Stimulated activated CD8-positive, alpha-beta memory T cell treated with anti-CD3 and anti-CD28 coated beads, Interleukin-12 subunit alpha, Interleukin-12 subunit beta, amount 100 ng/mL, for 1 hour (primary cell): Measurements from ENCODE around the gene TEDC2.

Source experiments
- DNase-seq: peaks from one replicate; pipeline ENCODE4 v3.0.0-alpha.2; 2020; ENCODE audit warnings: low read depth

The TEDC2 gene

GRCh38 chr16:2496223-2497115 is 36.6 kb downstream of the TEDC2 start:
- no peak for DNase-seq

GRCh38 chr16:2497116-2497630 is 37.3 kb downstream of the TEDC2 start:
- no peak for DNase-seq

GRCh38 chr16:2497695-2498484 is 38.0 kb downstream of the TEDC2 start:
- no peak for DNase-seq

- DNase-seq = no peak
Observed at GRCh38 chr16:2498531-2499253, 38.8 kb downstream of the TEDC2 start.

GRCh38 chr16:2499454-2499853 is 39.5 kb downstream of the TEDC2 start:
- no peak for DNase-seq

GRCh38 chr16:2499890-2500429 is 40.1 kb downstream of the TEDC2 start:
- no peak for DNase-seq

- no peak for DNase-seq
Observed at GRCh38 chr16:2500430-2500917, 40.6 kb downstream of the TEDC2 start.

GRCh38 chr16:2500918-2501750 is 41.2 kb downstream of the TEDC2 start:
- DNase-seq = peak; percentile 64

- no peak for DNase-seq
Observed at GRCh38 chr16:2501946-2502895, 42.3 kb downstream of the TEDC2 start.

- DNase-seq = no peak
Observed at GRCh38 chr16:2505695-2506094, 45.8 kb downstream of the TEDC2 start.

- DNase-seq = no peak
Observed at GRCh38 chr16:2507052-2507659, 47.2 kb downstream of the TEDC2 start.

- no peak for DNase-seq
Observed at GRCh38 chr16:2507665-2508064, 47.8 kb downstream of the TEDC2 start.

GRCh38 chr16:2508722-2509400 is 49.0 kb downstream of the TEDC2 start:
- DNase-seq = no peak

GRCh38 chr16:2511128-2511800 is 51.4 kb downstream of the TEDC2 start:
- DNase-seq = no peak

GRCh38 chr16:2511996-2512734 is 52.3 kb downstream of the TEDC2 start:
- DNase-seq = no peak

- DNase-seq = no peak
Observed at GRCh38 chr16:2512735-2513404, 53.0 kb downstream of the TEDC2 start.
